Mesenchymal stem cell (in vitro differentiated cells and primary cell): ENCODE data around the gene CFAP69. TPM values are rescaled to one million over a fixed set of nuclear protein-coding genes. Genes with fewer than 3 reads are reported as not detected.

ENCODE experiments used
- DNase-seq: peaks from one replicate; pipeline ENCODE4 v3.0.0-alpha.2; 2013
- H2AFZ ChIP-seq: one replicate; pipeline ENCODE4 v1.6.1; 2013; ENCODE audit warnings: low read depth, mild to moderate bottlenecking, control low read depth, inconsistent platforms, low read length, moderate library complexity
- H2AK5ac ChIP-seq: 2 replicates; pipeline ENCODE4 v1.6.1; 2013; ENCODE audit warnings: low read length, moderate library complexity, mild to moderate bottlenecking, inconsistent platforms; ENCODE audit not compliant: severe bottlenecking
- H2BK120ac ChIP-seq: one replicate; pipeline ENCODE4 v1.6.1; 2013; ENCODE audit warnings: low read depth, mild to moderate bottlenecking, inconsistent platforms, low read length, moderate library complexity
- H2BK12ac ChIP-seq, 2 experiments: one replicate each; pipeline ENCODE4 v1.6.1; 2013; ENCODE audit warnings: inconsistent platforms in 2 of 2, low read length in 2 of 2, mild to moderate bottlenecking in 2 of 2, moderate library complexity in 2 of 2, control low read depth in 1 of 2
- H2BK15ac ChIP-seq: one replicate; pipeline ENCODE4 v1.6.1; 2013; ENCODE audit warnings: mild to moderate bottlenecking, low read depth, inconsistent platforms; ENCODE audit not compliant: poor library complexity, severe bottlenecking
- H2BK5ac ChIP-seq: 2 replicates; pipeline ENCODE4 v1.6.1; 2013; ENCODE audit warnings: low read depth, mild to moderate bottlenecking, low read length, control low read depth, inconsistent platforms; ENCODE audit not compliant: poor library complexity, severe bottlenecking
- H3K14ac ChIP-seq, 2 experiments: one replicate each; pipeline ENCODE4 v1.6.1; 2013; ENCODE audit warnings: inconsistent platforms in 2 of 2, low read length in 2 of 2, control low read depth in 1 of 2, mild to moderate bottlenecking in 1 of 2, moderate library complexity in 1 of 2
- H3K18ac ChIP-seq, 2 experiments: one replicate each; pipeline ENCODE4 v1.6.1; 2013; ENCODE audit warnings: inconsistent platforms in 2 of 2, low read length in 2 of 2, control low read depth in 1 of 2, low read depth in 1 of 2, mild to moderate bottlenecking in 1 of 2
- H3K23ac ChIP-seq, 2 experiments: one replicate each; pipeline ENCODE4 v1.6.1; 2013; ENCODE audit warnings: inconsistent platforms in 2 of 2, low read length in 2 of 2, mild to moderate bottlenecking in 2 of 2, moderate library complexity in 2 of 2, control low read depth in 1 of 2
- H3K27ac ChIP-seq: 2 replicates; pipeline ENCODE4 v1.5.1; 2013; ENCODE audit warnings: mild to moderate bottlenecking, moderate library complexity, low read length, control low read depth, inconsistent platforms; ENCODE audit not compliant: poor library complexity, severe bottlenecking
- H3K27me3 ChIP-seq, 2 experiments: 2 replicates each; pipeline versions ENCODE4 v1.6.1 to v1.7.0; 2013; ENCODE audit warnings: low read length in 2 of 2, mild to moderate bottlenecking in 2 of 2, moderate library complexity in 2 of 2, control low read depth in 1 of 2, inconsistent platforms in 1 of 2; ENCODE audit not compliant: control insufficient read depth in 1 of 2, insufficient read depth in 1 of 2
- H3K36me3 ChIP-seq, 2 experiments: 2 replicates each; pipeline versions ENCODE4 v1.6.1 to v1.7.0; 2013; ENCODE audit warnings: low read length in 2 of 2, control low read depth in 1 of 2, inconsistent platforms in 1 of 2, low read depth in 1 of 2, mild to moderate bottlenecking in 1 of 2; ENCODE audit not compliant: insufficient read depth in 2 of 2, control insufficient read depth in 1 of 2
- H3K4ac ChIP-seq, 2 experiments: one replicate each; pipeline ENCODE4 v1.6.1; 2013; ENCODE audit warnings: inconsistent platforms in 2 of 2, low read length in 2 of 2, mild to moderate bottlenecking in 2 of 2, moderate library complexity in 2 of 2, control low read depth in 1 of 2, low read depth in 1 of 2
- H3K4me1 ChIP-seq: 2 replicates; pipeline ENCODE4 v1.6.1; 2013; ENCODE audit warnings: low read depth, low read length, control low read depth; ENCODE audit not compliant: control insufficient read depth, insufficient read depth
- H3K4me2 ChIP-seq: 2 replicates; pipeline ENCODE4 v1.6.1; 2013; ENCODE audit warnings: low read length, mild to moderate bottlenecking, inconsistent platforms; ENCODE audit not compliant: poor library complexity, severe bottlenecking
- H3K4me3 ChIP-seq, 2 experiments: 2 replicates each; pipeline versions ENCODE4 v1.5.1 to v1.7.0; 2013; ENCODE audit warnings: low read length in 2 of 2, mild to moderate bottlenecking in 2 of 2, control low read depth in 1 of 2, low read depth in 1 of 2; ENCODE audit not compliant: insufficient read depth in 1 of 2
- H3K79me1 ChIP-seq: replicated peaks from 2 replicates; pipeline ENCODE4 v1.6.1; 2013; ENCODE audit warnings: mild to moderate bottlenecking, control low read depth, low read length, inconsistent platforms; ENCODE audit not compliant: poor library complexity, severe bottlenecking
- H3K9ac ChIP-seq: 2 replicates; pipeline ENCODE4 v1.7.0; 2013; ENCODE audit warnings: mild to moderate bottlenecking, low read length, moderate library complexity
- H3K9me3 ChIP-seq: 2 replicates; pipeline ENCODE4 v1.7.0; 2013; ENCODE audit warnings: mild to moderate bottlenecking, low read length; ENCODE audit not compliant: control insufficient read depth
- H4K8ac ChIP-seq: one replicate; pipeline ENCODE4 v1.6.1; 2013; ENCODE audit warnings: inconsistent platforms, mild to moderate bottlenecking, low read length, moderate library complexity
- H4K91ac ChIP-seq: one replicate; pipeline ENCODE4 v1.6.1; 2013; ENCODE audit warnings: mild to moderate bottlenecking, low read length, inconsistent platforms
- small RNA-seq: library from polyadenylated mRNA; stranded (forward); fragments of <200 nt; extraction: miRNeasy Mini kit (QIAGEN cat#:217004); gene quantifications from one replicate; pipeline ENCODE3, GENCODE V24; 2013; ENCODE audit warnings: low read depth

The CFAP69 gene

DNA sequence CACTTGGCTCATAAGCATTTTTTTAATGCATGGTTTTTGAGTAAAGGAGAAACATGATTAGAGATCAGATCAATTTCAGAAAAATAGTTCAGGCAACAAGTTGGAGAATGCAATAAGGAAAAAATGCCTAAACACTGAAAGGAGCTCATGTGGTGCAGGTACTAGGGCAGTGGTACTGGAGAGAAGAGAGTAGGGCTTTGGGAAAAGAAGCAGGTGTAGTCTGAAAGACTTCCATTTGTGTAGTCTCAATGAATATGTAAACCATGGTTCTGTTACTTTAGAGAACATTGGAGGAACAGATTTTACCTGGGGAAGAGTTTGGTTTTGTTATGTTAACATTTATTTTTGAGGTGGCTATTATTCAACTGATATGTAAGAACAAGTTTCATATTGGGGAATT is 107.0 kb downstream of the CFAP69 start:
- Histone ChIP-seq H3K18ac (no peak overlapping the region), H3K14ac (no peak overlapping the region), H2BK120ac (no peak overlapping the region), H2AK5ac (no peak overlapping the region), H3K4ac (no peak overlapping the region), H4K91ac (no peak overlapping the region), H2BK12ac (no peak overlapping the region), H3K27ac (no peak overlapping the region), H2AFZ (no peak overlapping the region), H2BK5ac (no peak overlapping the region), H3K4me1 (peaks cover 4% of the 10 kb centered on the region), H3K4me2 (no peak overlapping the region), H4K8ac (no peak overlapping the region), H3K9me3 (peaks cover 35% of the 10 kb centered on the region), H3K4me3 (no peak overlapping the region), H3K23ac (no peak overlapping the region), H2BK15ac (no peak overlapping the region), H3K79me1 (peaks cover 24% of the 10 kb centered on the region), H3K27me3 (no peaks in the 10 kb centered on the region), H3K36me3 (peaks cover 3 to 47% of the 10 kb centered on the region in 2 experiments), H3K9ac (no peak overlapping the region)
- no peak for DNase-seq

Small RNAs within 50 kb of the gene (small RNA-seq; reads per million reads assigned to genes)
- gene RF00019, result not detected
